NCI-H2196 (cell line): ENCODE measurements around the gene ZFP36L2.

ENCODE experiments used
- DNase-seq: peaks from one replicate; lab custom pipeline; 2025; ENCODE audit not compliant: unreplicated experiment; lab: John Stamatoyannopoulos, UW

Gene ZFP36L2

GRCh38 chr2:43226558-43226954 lies at the start of gene ZFP36L2:
TSS of gene ZFP36L2 (minus strand) at chr2:43226606. CDS start at chr2:43226315, 291 bp downstream.
- peak; percentile 96 for DNase-seq

GRCh38 chr2:43274721-43275120 lies 48.3 kb upstream of the ZFP36L2 start:
- no peak for DNase-seq

GRCh38 chr2:43274055-43274454 lies 47.6 kb upstream of the ZFP36L2 start:
- no peak for DNase-seq

GRCh38 chr2:43273529-43273928 lies 47.1 kb upstream of the ZFP36L2 start:
- DNase-seq = no peak

- DNase-seq = no peak
Observed at GRCh38 chr2:43270930-43271615, 44.7 kb upstream of the ZFP36L2 start.

GRCh38 chr2:43270461-43270860 lies 44.1 kb upstream of the ZFP36L2 start:
- DNase-seq = no peak

GRCh38 chr2:43269706-43270105 lies 43.3 kb upstream of the ZFP36L2 start:
- DNase-seq = no peak

GRCh38 chr2:43269074-43269572 lies 42.7 kb upstream of the ZFP36L2 start:
- peak; percentile 68 for DNase-seq

GRCh38 chr2:43268066-43268953 lies 41.9 kb upstream of the ZFP36L2 start:
- DNase-seq = no peak

GRCh38 chr2:43267381-43267780 lies 41.0 kb upstream of the ZFP36L2 start:
- no peak for DNase-seq

- no peak for DNase-seq
Observed at GRCh38 chr2:43266711-43267111, 40.3 kb upstream of the ZFP36L2 start.

GRCh38 chr2:43265421-43265820 lies 39.0 kb upstream of the ZFP36L2 start:
- DNase-seq = no peak

GRCh38 chr2:43265001-43265400 lies 38.6 kb upstream of the ZFP36L2 start:
- no peak for DNase-seq

GRCh38 chr2:43262951-43263350 lies 36.5 kb upstream of the ZFP36L2 start:
- DNase-seq = no peak

GRCh38 chr2:43262239-43262638 lies 35.8 kb upstream of the ZFP36L2 start:
- DNase-seq = no peak

GRCh38 chr2:43259512-43259911 lies 33.1 kb upstream of the ZFP36L2 start:
- DNase-seq = no peak

- DNase-seq = no peak
Observed at GRCh38 chr2:43258547-43259156, 32.2 kb upstream of the ZFP36L2 start.

GRCh38 chr2:43255296-43255910 lies 29.0 kb upstream of the ZFP36L2 start:
- DNase-seq = peak; percentile 18

- no peak for DNase-seq
Observed at GRCh38 chr2:43254331-43254730, 27.9 kb upstream of the ZFP36L2 start.

- peak; percentile 47 for DNase-seq
Observed at GRCh38 chr2:43251171-43251731, 24.8 kb upstream of the ZFP36L2 start.

GRCh38 chr2:43250015-43250414 lies 23.6 kb upstream of the ZFP36L2 start:
- DNase-seq = no peak
